ENCODE data around the gene WNT16.

Gene WNT16

GRCh38 chr7:121373177-121373576 is 44.4 kb downstream of the WNT16 start:
- H3K27me3 Mint-ChIP-seq (ENCODE audit: low read depth, poor library complexity) = no peaks in the 10 kb centered on the region
- peaks cover 54% of the 10 kb centered on the region for H3K36me3 Mint-ChIP-seq (ENCODE audit: low read depth)
- H3K4me1 Mint-ChIP-seq = no peaks in the 10 kb centered on the region
- H3K27ac Mint-ChIP-seq = no peak overlapping the region
- DNase-seq = no peak
- no peaks in the 10 kb centered on the region for H3K9me3 Mint-ChIP-seq
- no peak overlapping the region for H3K4me3 Mint-ChIP-seq
- TF ChIP-seq CTCF (IDR thresholded peaks at IDR 0.05) = no peak

GRCh38 chr7:121376979-121377378 is 48.2 kb downstream of the WNT16 start:
- peaks cover 31% of the 10 kb centered on the region for H3K36me3 Mint-ChIP-seq (ENCODE audit: low read depth)
- no peaks in the 10 kb centered on the region for H3K9me3 Mint-ChIP-seq
- H3K4me1 Mint-ChIP-seq = no peaks in the 10 kb centered on the region
- no peak overlapping the region for H3K4me3 Mint-ChIP-seq
- H3K27me3 Mint-ChIP-seq (ENCODE audit: low read depth, poor library complexity) = no peaks in the 10 kb centered on the region
- no peak for TF ChIP-seq CTCF (IDR thresholded peaks at IDR 0.05)
- no peak for DNase-seq
- H3K27ac Mint-ChIP-seq = no peak overlapping the region

DNA sequence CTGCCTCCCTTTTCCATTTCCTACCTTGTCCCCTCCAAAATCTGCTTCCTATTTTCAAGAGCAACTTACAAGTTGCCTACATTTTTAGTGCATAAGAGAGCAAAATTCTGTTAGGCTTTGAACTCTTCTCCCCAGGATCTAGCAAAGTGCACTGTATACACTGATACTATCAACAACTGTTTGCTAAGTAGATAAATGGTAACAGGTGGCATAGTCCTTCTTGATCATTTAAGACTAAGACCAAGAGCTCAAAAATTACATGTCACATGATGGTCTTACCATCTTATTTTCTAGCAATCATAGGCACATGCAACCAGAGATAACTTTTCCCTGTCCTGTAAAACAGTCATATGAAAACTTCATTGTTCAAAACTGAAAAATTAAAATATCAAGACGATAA is 51.1 kb downstream of the WNT16 start:
- H3K27ac Mint-ChIP-seq = no peak overlapping the region
- no peaks in the 10 kb centered on the region for H3K9me3 Mint-ChIP-seq
- no peak overlapping the region for H3K4me3 Mint-ChIP-seq
- no peaks in the 10 kb centered on the region for H3K27me3 Mint-ChIP-seq (ENCODE audit: low read depth, poor library complexity)
- no peak for DNase-seq
- H3K4me1 Mint-ChIP-seq = peaks cover 5% of the 10 kb centered on the region
- no peak for TF ChIP-seq CTCF (IDR thresholded peaks at IDR 0.05)
- peaks cover 19% of the 10 kb centered on the region for H3K36me3 Mint-ChIP-seq (ENCODE audit: low read depth)

GRCh38 chr7:121382473-121382872 is 53.7 kb downstream of the WNT16 start:
- H3K27ac Mint-ChIP-seq = no peak overlapping the region
- no peaks in the 10 kb centered on the region for H3K27me3 Mint-ChIP-seq (ENCODE audit: low read depth, poor library complexity)
- peaks cover 5% of the 10 kb centered on the region for H3K36me3 Mint-ChIP-seq (ENCODE audit: low read depth)
- DNase-seq = no peak
- no peaks in the 10 kb centered on the region for H3K9me3 Mint-ChIP-seq
- peaks cover 21% of the 10 kb centered on the region for H3K4me1 Mint-ChIP-seq
- TF ChIP-seq CTCF (IDR thresholded peaks at IDR 0.05) = no peak
- H3K4me3 Mint-ChIP-seq = no peak overlapping the region

GRCh38 chr7:121383235-121383910 is 54.6 kb downstream of the WNT16 start:
- no peaks in the 10 kb centered on the region for H3K27me3 Mint-ChIP-seq (ENCODE audit: low read depth, poor library complexity)
- H3K9me3 Mint-ChIP-seq = no peaks in the 10 kb centered on the region
- no peak for TF ChIP-seq CTCF (IDR thresholded peaks at IDR 0.05)
- no peaks in the 10 kb centered on the region for H3K36me3 Mint-ChIP-seq (ENCODE audit: low read depth)
- no peak for DNase-seq
- peaks cover 21% of the 10 kb centered on the region for H3K4me1 Mint-ChIP-seq
- H3K4me3 Mint-ChIP-seq = no peak overlapping the region
- no peak overlapping the region for H3K27ac Mint-ChIP-seq

DNA sequence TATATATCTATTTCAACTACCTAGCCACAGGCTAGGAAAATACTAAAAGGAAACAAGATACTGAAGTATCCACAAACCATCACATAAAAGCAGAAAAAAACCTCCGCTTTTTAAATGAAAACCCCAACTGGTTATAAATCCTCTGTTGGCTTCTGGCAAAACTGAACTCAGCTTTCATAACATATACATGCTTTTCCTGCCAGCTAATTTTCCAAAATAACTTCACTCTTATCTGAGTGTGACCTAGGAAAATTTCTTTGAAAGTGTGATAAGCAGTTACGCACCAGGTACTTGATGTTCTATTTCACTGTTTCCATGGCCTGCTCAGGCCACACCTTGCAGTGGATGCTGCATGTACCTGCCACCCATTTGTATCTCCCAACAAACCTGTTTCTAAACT is 55.5 kb downstream of the WNT16 start:
- TF ChIP-seq CTCF (IDR thresholded peaks at IDR 0.05) = no peak
- peaks cover 26% of the 10 kb centered on the region for H3K4me1 Mint-ChIP-seq
- H3K9me3 Mint-ChIP-seq = no peaks in the 10 kb centered on the region
- no peak overlapping the region for H3K4me3 Mint-ChIP-seq
- DNase-seq = no peak
- no peak overlapping the region for H3K27ac Mint-ChIP-seq
- H3K27me3 Mint-ChIP-seq (ENCODE audit: low read depth, poor library complexity) = no peaks in the 10 kb centered on the region
- no peaks in the 10 kb centered on the region for H3K36me3 Mint-ChIP-seq (ENCODE audit: low read depth)

Data from nephron progenitor cell (in vitro differentiated cells).